GM13976 (cell line): ENCODE data around the gene CLASRP.
"Not testable (repeated sequence)": the region's sequence is repeated elsewhere in the genome, so short reads cannot be mapped to it uniquely, and the experiment has no call there.

Source experiments
- DNase-seq: peaks from one replicate; pipeline ENCODE4 v3.0.0; 2012; ENCODE audit warnings: low spot score
- in situ Hi-C: fragments of 300-500 bp; cut with MboI; formaldehyde crosslinking; loops from one replicate; pipeline ENCODE4 v1.12.0; 2022; ENCODE audit warnings: low sequenced_read_pairs, mixed read lengths, inconsistent platforms; ENCODE audit not compliant: unreplicated experiment
- TF ChIP-seq, protein P1 (sequence below): IDR thresholded peaks from 2 replicates; pipeline ENCODE4 v1.5.1; 2012; ENCODE audit warnings: borderline replicate concordance, mild to moderate bottlenecking; ENCODE audit not compliant: insufficient read depth; ENCODE audit errors: extremely low read depth, missing control alignments, control extremely low read depth

CLASRP gene

DNA sequence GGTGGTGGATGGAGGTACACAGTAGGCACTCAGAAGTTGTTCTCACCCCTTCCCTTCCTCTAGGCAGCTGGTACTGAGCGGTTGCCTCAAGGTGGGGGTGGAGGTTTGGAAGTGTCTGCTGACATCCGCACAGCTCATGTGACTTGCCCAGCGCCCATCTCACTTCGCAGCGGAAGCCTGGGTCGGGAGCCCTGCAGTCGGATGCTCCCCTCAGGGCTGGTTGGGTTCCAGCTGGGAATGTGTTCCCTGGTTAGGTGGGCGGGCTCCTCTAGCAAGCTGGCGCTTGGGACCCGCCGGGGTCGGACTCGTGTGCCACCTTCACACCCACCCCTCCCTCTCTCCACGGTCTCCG, 64.3 kb downstream of the CLASRP start:
- in situ Hi-C loops, result no loop called here
- TF ChIP-seq, protein P1, sequence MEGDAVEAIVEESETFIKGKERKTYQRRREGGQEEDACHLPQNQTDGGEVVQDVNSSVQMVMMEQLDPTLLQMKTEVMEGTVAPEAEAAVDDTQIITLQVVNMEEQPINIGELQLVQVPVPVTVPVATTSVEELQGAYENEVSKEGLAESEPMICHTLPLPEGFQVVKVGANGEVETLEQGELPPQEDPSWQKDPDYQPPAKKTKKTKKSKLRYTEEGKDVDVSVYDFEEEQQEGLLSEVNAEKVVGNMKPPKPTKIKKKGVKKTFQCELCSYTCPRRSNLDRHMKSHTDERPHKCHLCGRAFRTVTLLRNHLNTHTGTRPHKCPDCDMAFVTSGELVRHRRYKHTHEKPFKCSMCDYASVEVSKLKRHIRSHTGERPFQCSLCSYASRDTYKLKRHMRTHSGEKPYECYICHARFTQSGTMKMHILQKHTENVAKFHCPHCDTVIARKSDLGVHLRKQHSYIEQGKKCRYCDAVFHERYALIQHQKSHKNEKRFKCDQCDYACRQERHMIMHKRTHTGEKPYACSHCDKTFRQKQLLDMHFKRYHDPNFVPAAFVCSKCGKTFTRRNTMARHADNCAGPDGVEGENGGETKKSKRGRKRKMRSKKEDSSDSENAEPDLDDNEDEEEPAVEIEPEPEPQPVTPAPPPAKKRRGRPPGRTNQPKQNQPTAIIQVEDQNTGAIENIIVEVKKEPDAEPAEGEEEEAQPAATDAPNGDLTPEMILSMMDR, result no peak
- DNase-seq, result peak; percentile 68

DNA sequence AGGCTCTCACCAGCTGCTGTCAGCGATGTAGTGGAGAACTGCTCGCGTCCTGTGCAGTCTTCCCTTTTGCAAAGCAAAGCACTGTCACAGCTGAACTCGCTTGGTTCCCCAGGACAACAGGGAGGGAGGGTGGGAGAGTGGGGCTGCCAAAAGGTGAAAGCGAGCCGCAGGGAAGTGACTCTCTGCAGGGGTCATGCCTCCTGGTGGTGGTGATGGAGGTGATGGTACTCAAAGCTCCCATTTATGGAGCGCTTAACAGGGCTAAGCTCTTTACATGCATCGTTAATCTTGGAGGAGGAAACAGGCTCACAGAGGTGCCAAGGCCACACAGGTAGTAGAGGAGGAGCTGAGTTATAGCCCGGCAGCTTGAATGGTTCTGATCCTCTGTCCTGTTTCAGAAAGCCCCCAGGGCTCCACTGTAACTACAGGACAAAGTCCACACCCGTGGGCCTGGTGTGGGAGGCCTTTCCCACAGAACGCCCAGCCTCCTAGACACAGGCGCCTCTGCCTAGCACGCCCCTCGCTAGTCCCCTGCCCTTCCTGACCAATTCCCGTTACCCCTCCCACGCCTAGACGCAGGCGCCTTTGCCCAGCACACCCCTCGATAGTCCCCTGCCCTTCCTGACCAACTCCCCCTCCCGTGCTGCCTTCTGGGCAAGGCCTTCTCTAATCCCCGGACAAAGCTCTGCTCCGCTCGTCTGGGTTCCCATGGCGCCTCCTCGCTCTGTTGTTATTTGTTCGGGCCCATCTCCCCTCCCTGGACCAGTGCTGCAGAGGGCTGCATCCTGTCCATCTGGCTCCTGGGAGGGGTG, 64.9 kb downstream of the CLASRP start:
- DNase-seq, result no peak
- TF ChIP-seq, protein P1, result no peak
- in situ Hi-C loops, result no loop called here

DNA sequence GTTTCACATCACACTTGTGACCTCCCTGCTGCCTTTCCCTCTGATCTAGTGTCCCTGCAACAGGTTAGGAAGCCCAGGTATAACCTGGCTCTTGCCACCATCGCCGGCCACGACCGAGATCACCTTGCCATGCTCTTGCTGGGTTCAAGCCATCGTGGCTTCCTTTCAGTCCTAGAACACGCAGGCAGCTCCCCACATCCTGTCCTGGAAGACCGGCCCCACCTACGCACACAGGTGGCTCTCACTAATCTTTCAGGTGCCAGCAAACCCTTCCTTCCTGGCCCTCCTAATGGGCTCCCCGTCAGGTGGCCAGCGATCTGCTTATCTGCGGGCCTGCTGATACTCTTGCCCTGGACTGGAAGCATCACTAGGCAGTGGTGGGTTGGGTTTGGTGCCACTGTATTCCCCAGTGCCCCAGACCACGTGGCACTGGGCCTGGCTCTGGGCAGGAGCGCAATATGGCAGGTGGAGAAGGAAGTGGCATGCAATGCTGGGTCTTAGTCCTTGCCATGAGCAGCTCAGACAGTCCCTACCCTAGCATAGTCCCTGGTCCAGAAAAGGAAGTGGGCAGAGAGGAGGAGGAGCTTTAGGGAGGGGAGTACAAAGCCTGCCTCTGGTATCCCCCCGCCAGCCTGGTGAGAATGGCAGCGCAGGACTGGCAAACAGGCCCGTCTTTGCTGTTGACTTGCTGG, 66.0 kb downstream of the CLASRP start:
- DNase-seq, result no peak
- in situ Hi-C loops, result no loop called here
- TF ChIP-seq, protein P1, result no peak

DNA sequence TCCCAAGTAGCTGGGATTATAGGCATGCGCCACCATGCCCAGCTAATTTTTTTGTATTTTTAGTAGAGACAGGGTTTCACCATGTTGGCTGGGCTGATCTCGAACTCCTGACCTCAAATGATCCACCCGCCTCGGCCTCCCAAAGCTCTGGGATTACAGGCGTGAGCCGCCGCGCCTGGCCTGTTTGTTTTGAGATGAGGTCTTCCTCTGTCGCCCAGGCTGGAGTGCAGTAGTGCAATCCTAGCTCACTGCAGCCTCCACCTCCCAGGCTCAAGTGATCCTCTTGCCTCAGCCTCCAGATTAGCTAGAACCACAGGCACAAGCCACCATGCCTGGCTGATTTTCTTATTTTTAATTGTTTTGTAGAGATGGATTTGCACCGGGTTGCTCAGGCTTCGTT, 67.5 kb downstream of the CLASRP start:
- in situ Hi-C loops, DNase-seq: not testable (repeated sequence)

DNA sequence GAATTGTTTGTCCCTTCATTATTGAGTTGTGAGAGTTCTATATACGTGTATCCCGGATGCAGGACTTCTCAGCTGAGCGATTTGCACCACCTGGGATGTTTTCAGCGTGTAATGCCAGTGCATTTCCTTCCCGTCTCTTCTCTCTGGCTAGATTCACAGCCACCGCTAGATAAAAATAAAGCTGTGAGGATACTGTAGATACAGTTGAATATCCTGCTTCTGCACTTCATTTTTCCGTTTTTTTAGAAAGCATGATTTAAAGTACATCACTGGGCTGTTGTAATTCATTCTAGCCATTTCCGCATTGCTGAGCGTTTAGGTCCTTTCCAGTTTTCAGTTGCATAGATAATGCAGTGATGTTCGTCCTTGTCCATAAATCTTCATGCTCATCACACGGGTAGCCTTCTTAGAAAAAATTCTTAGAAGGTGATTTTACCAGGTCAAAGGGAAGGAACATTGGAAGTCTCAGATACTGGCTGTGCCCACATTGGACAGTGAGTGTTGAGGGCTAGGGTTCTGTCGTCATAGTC, 68.8 kb downstream of the CLASRP start:
- in situ Hi-C loops, result no loop called here
- TF ChIP-seq, protein P1, result no peak
- no peak for DNase-seq

DNA sequence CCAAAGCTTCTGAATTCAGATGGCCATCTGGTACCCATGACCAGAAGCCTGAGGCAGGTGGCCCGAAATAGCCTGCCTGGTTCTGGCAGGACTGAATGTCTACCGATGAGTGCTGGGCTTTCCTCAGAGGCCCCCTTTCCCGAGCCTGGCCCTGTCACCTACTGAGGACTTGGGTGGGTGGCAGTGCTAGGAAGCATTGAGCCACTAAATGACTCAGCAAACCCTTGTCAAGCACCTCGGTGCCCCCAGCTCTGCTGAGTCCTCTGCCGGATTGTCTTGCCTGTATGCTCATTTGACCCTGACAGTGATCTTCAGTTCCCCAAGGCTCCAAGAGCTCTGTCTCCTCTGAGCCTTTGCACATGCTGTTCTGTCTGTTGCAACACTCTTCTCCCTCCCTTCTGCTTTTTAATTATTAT, 72.0 kb downstream of the CLASRP start:
- in situ Hi-C loops, result no loop called here
- TF ChIP-seq, protein P1, result no peak

DNA sequence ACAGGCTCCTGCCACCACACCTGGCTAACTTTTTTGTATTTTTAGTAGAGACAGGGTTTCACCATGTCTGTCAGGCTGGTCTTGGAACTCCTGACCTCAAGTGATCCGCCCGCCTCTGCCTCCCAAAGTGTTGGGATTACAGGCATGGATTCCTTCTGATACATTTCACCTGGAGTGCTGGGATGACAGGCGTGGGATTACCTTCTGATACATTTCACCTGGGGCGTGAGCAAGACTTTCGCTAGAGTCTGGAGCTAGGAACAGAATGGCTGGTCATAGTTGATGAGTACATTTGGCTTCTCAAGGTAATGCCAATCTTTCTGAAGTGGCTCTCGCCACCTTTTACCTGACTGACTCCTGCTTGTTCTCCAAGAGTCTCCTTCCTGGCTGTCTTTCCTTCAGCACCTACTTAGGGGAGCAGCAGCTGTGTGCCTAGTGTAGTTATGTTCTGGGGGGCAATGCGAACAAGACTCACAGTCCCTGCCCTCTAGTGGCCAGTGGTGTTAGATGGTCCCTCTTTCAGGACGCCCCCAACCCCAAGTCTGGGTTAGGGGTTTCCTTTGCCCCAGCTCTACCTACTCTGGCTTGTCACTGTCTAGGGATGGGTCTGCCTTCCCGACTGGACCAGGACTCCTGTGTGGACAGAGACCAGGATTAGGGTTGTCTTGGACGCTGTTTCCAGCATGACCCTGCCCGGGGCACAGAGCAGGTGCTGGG, 73.4 kb downstream of the CLASRP start:
- no peak for DNase-seq
- in situ Hi-C loops, result no loop called here
- TF ChIP-seq, protein P1, result no peak

More for the DNA sequence above, 72.0 kb downstream of the CLASRP start:
- DNase-seq, result no peak
